ENCODE results near the gene LSM10. TPM values are rescaled to one million over a fixed set of nuclear protein-coding genes. Genes with fewer than 3 reads are reported as not detected.
A peak's percentile ranks its signal among the peaks of the same experiment; 100 is the strongest.

The LSM10 gene
- total and polyA plus RNA-seq, 2 donors from 2014 or later, result 29.5 to 91.6 TPM

DNA sequence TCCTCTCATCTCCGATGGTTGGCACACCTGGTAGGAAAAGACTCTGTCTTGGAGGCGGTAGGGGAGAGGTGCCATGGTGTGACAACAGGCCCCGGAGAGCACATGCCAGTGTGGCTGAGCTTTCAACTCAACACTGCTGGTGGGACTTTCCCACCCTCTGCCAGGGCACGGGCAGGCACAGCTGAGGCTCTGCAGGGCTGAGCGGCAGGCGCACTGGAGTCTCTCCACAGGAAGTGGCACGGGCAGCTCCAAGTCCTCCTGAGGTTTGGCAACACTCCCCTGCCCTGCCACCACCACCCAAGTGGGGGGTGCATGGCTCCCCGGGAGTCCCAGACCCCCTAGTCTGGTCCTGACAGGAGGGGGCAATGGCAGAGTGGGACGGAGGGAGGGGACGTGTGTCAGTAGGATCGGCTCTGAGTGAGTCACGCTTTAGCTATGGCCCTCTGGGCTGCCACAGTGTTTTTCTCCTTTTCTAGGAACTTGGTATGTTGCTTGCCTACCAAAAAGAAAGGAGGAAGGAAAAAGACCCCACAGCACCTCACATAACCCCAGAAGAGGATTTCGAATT, 47.0 kb downstream of the LSM10 start:
- Histone ChIP-seq H3K27ac (ENCODE audit: low read depth in 2 of 2, low read length in 2 of 2) (peak overlapping the region; percentile 29 to 47), H3K27me3 (ENCODE audit: control insufficient read depth, insufficient read depth, low read length) (no peaks in the 10 kb centered on the region), H3K9me3 (ENCODE audit: control insufficient read depth in 2 of 3, insufficient read depth in 1 of 3, low read length in 3 of 3) (no peaks in the 10 kb centered on the region), H3K4me3 (ENCODE audit: low read length in 3 of 3) (no peak overlapping the region), H3K9ac (ENCODE audit: low read length in 3 of 3) (no peak overlapping the region), H3K36me3 (ENCODE audit: control insufficient read depth in 2 of 3, insufficient read depth in 3 of 3, low read length in 3 of 3) (peaks cover 2 to 42% (median 29%) of the 10 kb centered on the region in 3 donors), H3K4me1 (ENCODE audit: control insufficient read depth in 2 of 3, insufficient read depth in 2 of 3, low read depth in 1 of 3, low read length in 3 of 3) (peaks cover 5 to 23% (median 10%) of the 10 kb centered on the region in 3 donors)
- no peak for FAIRE-seq
- peak in 1 of 5 donors; percentile 89 for DNase-seq
- TF ChIP-seq, protein P1, sequence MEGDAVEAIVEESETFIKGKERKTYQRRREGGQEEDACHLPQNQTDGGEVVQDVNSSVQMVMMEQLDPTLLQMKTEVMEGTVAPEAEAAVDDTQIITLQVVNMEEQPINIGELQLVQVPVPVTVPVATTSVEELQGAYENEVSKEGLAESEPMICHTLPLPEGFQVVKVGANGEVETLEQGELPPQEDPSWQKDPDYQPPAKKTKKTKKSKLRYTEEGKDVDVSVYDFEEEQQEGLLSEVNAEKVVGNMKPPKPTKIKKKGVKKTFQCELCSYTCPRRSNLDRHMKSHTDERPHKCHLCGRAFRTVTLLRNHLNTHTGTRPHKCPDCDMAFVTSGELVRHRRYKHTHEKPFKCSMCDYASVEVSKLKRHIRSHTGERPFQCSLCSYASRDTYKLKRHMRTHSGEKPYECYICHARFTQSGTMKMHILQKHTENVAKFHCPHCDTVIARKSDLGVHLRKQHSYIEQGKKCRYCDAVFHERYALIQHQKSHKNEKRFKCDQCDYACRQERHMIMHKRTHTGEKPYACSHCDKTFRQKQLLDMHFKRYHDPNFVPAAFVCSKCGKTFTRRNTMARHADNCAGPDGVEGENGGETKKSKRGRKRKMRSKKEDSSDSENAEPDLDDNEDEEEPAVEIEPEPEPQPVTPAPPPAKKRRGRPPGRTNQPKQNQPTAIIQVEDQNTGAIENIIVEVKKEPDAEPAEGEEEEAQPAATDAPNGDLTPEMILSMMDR (IDR thresholded peaks at IDR 0.05; ENCODE audit: borderline replicate concordance, extremely low read depth, insufficient read depth), result no peak
- intact Hi-C loops (cut with DNase I), result no loop called here

- TF ChIP-seq, protein P1 (IDR thresholded peaks at IDR 0.05; ENCODE audit: borderline replicate concordance, extremely low read depth, insufficient read depth), result no peak
- no peak overlapping the region for H3K27ac ChIP-seq (ENCODE audit: low read depth in 2 of 2, low read length in 2 of 2)
- intact Hi-C loops (cut with DNase I), result no loop called here
- H3K36me3 ChIP-seq (ENCODE audit: control insufficient read depth in 2 of 3, insufficient read depth in 3 of 3, low read length in 3 of 3), result peaks cover 2 to 34% (median 33%) of the 10 kb centered on the region in 3 donors
- no peak for FAIRE-seq
- H3K4me1 ChIP-seq (ENCODE audit: control insufficient read depth in 2 of 3, insufficient read depth in 2 of 3, low read depth in 1 of 3, low read length in 3 of 3), result peaks cover 5 to 23% (median 10%) of the 10 kb centered on the region in 3 donors
- no peak for DNase-seq
- H3K9ac ChIP-seq (ENCODE audit: low read length in 3 of 3), result no peak overlapping the region
- H3K9me3 ChIP-seq (ENCODE audit: control insufficient read depth in 2 of 3, insufficient read depth in 1 of 3, low read length in 3 of 3), result no peaks in the 10 kb centered on the region
- H3K4me3 ChIP-seq (ENCODE audit: low read length in 3 of 3), result no peak overlapping the region
- no peaks in the 10 kb centered on the region for H3K27me3 ChIP-seq (ENCODE audit: control insufficient read depth, insufficient read depth, low read length)
These were observed 47.9 kb downstream of the LSM10 start for GRCh38 chr1:36349839-36350238.

GRCh38 chr1:36349241-36349671, 48.5 kb downstream of the LSM10 start:
- DNase-seq, result no peak
- H3K4me3 ChIP-seq (ENCODE audit: low read length in 3 of 3), result no peak overlapping the region
- H3K9ac ChIP-seq (ENCODE audit: low read length in 3 of 3), result no peak overlapping the region
- no peak overlapping the region for H3K27ac ChIP-seq (ENCODE audit: low read depth in 2 of 2, low read length in 2 of 2)
- TF ChIP-seq, protein P1 (IDR thresholded peaks at IDR 0.05; ENCODE audit: borderline replicate concordance, extremely low read depth, insufficient read depth), result no peak
- H3K4me1 ChIP-seq (ENCODE audit: control insufficient read depth in 2 of 3, insufficient read depth in 2 of 3, low read depth in 1 of 3, low read length in 3 of 3), result peaks cover 5 to 23% (median 10%) of the 10 kb centered on the region in 3 donors
- H3K9me3 ChIP-seq (ENCODE audit: control insufficient read depth in 2 of 3, insufficient read depth in 1 of 3, low read length in 3 of 3), result no peaks in the 10 kb centered on the region
- H3K27me3 ChIP-seq (ENCODE audit: control insufficient read depth, insufficient read depth, low read length), result no peaks in the 10 kb centered on the region
- FAIRE-seq, result no peak
- H3K36me3 ChIP-seq (ENCODE audit: control insufficient read depth in 2 of 3, insufficient read depth in 3 of 3, low read length in 3 of 3), result peaks cover 2 to 32% (median 29%) of the 10 kb centered on the region in 3 donors
- intact Hi-C loops (cut with DNase I), result no loop called here
